Parathyroid adenoma (tissue), 2 donors: Measurements from ENCODE around the gene ADAMTS4.

Source experiments
- H2AFZ ChIP-seq: fragments of 300-600 bp; sonication (generic); one replicate; pipeline ENCODE4 v1.7.0; 2017; ENCODE audit warnings: antibody characterized with exemption, mild to moderate bottlenecking
- H3K27ac ChIP-seq: fragments of 300-600 bp; sonication (generic); one replicate; pipeline ENCODE4 v1.7.0; 2017
- H3K27me3 ChIP-seq: fragments of 300-600 bp; sonication (generic); one replicate; pipeline ENCODE4 v1.7.0; 2017; ENCODE audit warnings: low read length; ENCODE audit not compliant: control insufficient read depth, insufficient read depth
- H3K36me3 ChIP-seq: fragments of 300-600 bp; sonication (generic); one replicate; pipeline ENCODE4 v1.7.0; 2017; ENCODE audit warnings: low read length; ENCODE audit not compliant: control insufficient read depth, insufficient read depth
- H3K4me1 ChIP-seq: fragments of 300-600 bp; sonication (generic); one replicate; pipeline ENCODE4 v1.7.0; 2017; ENCODE audit warnings: control low read depth
- H3K4me2 ChIP-seq: fragments of 300-600 bp; sonication (generic); one replicate; pipeline ENCODE4 v1.7.0; 2017; ENCODE audit warnings: low read length
- H3K4me3 ChIP-seq: fragments of 300-600 bp; sonication (generic); one replicate; pipeline ENCODE4 v1.7.0; 2017; ENCODE audit warnings: low read depth, low read length
- H3K79me2 ChIP-seq: fragments of 300-600 bp; sonication (generic); one replicate; pipeline ENCODE4 v1.7.0; 2017; ENCODE audit warnings: control low read depth
- H3K9ac ChIP-seq: fragments of 300-600 bp; sonication (generic); one replicate; pipeline ENCODE4 v1.7.0; 2017; ENCODE audit warnings: mild to moderate bottlenecking
- H3K9me3 ChIP-seq: fragments of 300-600 bp; sonication (generic); one replicate; pipeline ENCODE4 v1.7.0; 2017; ENCODE audit warnings: low read length; ENCODE audit not compliant: control insufficient read depth
- CTCF ChIP-seq: fragments of 300-600 bp; sonication (generic); IDR thresholded peaks from one replicate; pipeline ENCODE4 v1.7.0; 2017; ENCODE audit warnings: antibody characterized with exemption, mild to moderate bottlenecking
- donor health status: primary hyperparathyroidism.

Gene ADAMTS4

GRCh38 chr1:161191971-161192370, 6.9 kb downstream of the ADAMTS4 start:
- H3K4me1 ChIP-seq: no peaks in the 10 kb centered on the region
- H2AFZ ChIP-seq: no peak overlapping the region
- no peaks in the 10 kb centered on the region for H3K9me3 ChIP-seq
- no peak for TF ChIP-seq CTCF
- no peaks in the 10 kb centered on the region for H3K79me2 ChIP-seq
- H3K27me3 ChIP-seq: no peaks in the 10 kb centered on the region
- H3K9ac ChIP-seq: no peak overlapping the region
- H3K4me3 ChIP-seq: no peak overlapping the region
- H3K36me3 ChIP-seq: no peaks in the 10 kb centered on the region
- H3K4me2 ChIP-seq: no peak overlapping the region
- no peak overlapping the region for H3K27ac ChIP-seq

- Histone ChIP-seq H3K36me3 (no peaks in the 10 kb centered on the region), H3K4me3 (no peak overlapping the region), H3K27ac (no peak overlapping the region), H3K79me2 (no peaks in the 10 kb centered on the region), H3K27me3 (no peaks in the 10 kb centered on the region), H3K4me1 (no peaks in the 10 kb centered on the region), H3K9ac (no peak overlapping the region), H3K4me2 (no peak overlapping the region), H2AFZ (no peak overlapping the region), H3K9me3 (no peaks in the 10 kb centered on the region)
- no peak for TF ChIP-seq CTCF
Observed at GRCh38 chr1:161190962-161191521, 7.8 kb downstream of the ADAMTS4 start.

- TF ChIP-seq CTCF: no peak
- H3K4me3 ChIP-seq: no peak overlapping the region
- H3K79me2 ChIP-seq: no peaks in the 10 kb centered on the region
- no peaks in the 10 kb centered on the region for H3K9me3 ChIP-seq
- H3K27ac ChIP-seq: no peak overlapping the region
- no peaks in the 10 kb centered on the region for H3K27me3 ChIP-seq
- no peak overlapping the region for H2AFZ ChIP-seq
- no peak overlapping the region for H3K4me2 ChIP-seq
- no peaks in the 10 kb centered on the region for H3K4me1 ChIP-seq
- no peak overlapping the region for H3K9ac ChIP-seq
- no peaks in the 10 kb centered on the region for H3K36me3 ChIP-seq
Observed at GRCh38 chr1:161189036-161189435, 9.8 kb downstream of the ADAMTS4 start.

- H3K4me3 ChIP-seq: no peak overlapping the region
- H3K4me1 ChIP-seq: no peaks in the 10 kb centered on the region
- no peaks in the 10 kb centered on the region for H3K27me3 ChIP-seq
- H2AFZ ChIP-seq: no peak overlapping the region
- no peak for TF ChIP-seq CTCF
- H3K9ac ChIP-seq: no peak overlapping the region
- H3K4me2 ChIP-seq: no peak overlapping the region
- H3K9me3 ChIP-seq: no peaks in the 10 kb centered on the region
- H3K27ac ChIP-seq: no peak overlapping the region
- H3K36me3 ChIP-seq: no peaks in the 10 kb centered on the region
- no peaks in the 10 kb centered on the region for H3K79me2 ChIP-seq
Observed at GRCh38 chr1:161188381-161188780, 10.5 kb downstream of the ADAMTS4 start.

- Histone ChIP-seq H3K4me1 (no peaks in the 10 kb centered on the region), H3K36me3 (no peaks in the 10 kb centered on the region), H3K9ac (no peak overlapping the region), H2AFZ (no peak overlapping the region), H3K4me3 (no peak overlapping the region), H3K4me2 (no peak overlapping the region), H3K27ac (no peak overlapping the region), H3K79me2 (no peaks in the 10 kb centered on the region), H3K9me3 (no peaks in the 10 kb centered on the region), H3K27me3 (no peaks in the 10 kb centered on the region)
- TF ChIP-seq CTCF: no peak
Observed at GRCh38 chr1:161187311-161187710, 11.5 kb downstream of the ADAMTS4 start.
